Measurements from ENCODE around the gene PAX3. TPM values are rescaled to one million over a fixed set of nuclear protein-coding genes. Genes with fewer than 3 reads are reported as not detected.

PAX3 gene
- total and polyA plus RNA-seq, 9 donors, result not detected

GRCh38 chr2:222217712-222218111 lies 81.1 kb downstream of the PAX3 start:
- TF ChIP-seq CTCF (IDR thresholded peaks at IDR 0.05) (no peak), EP300 (IDR thresholded peaks at IDR 0.05) (no peak), POLR2A (IDR thresholded peaks at IDR 0.05) (no peak)
- Histone ChIP-seq H3K4me3 (no peak overlapping the region), H3K9me3 (no peaks in the 10 kb centered on the region), H3K36me3 (no peaks in the 10 kb centered on the region), H3K27me3 (no peaks in the 10 kb centered on the region), H3K4me1 (ENCODE audit: insufficient read depth) (no peaks in the 10 kb centered on the region), H3K27ac (no peak overlapping the region)
- 62 to 66% (median 65%) methylated on average over 1 of the region's 1 CpG for WGBS, 3 donors
- intact Hi-C loops (cut with DNase I), result no loop called here
- DNase-seq, result no peak

DNA sequence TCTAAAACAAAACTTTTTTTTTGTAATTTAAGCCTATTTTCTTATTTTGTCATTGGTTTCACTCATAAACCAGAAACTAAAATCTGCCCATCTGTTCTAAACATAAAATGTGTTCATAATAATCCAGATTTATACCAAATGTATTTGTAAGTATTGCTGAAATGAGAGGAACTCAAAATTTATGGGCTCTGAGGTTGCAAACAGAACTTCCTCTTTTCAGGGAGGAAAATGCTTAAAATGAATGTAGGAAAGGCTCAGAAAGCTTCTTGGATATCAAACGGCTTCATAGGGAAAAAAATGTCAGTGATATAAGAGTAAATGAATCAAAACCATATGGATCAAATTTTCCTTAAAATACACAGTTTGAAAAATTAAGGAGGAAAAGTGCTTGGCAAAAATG lies 83.9 kb downstream of the PAX3 start:
- H3K27ac ChIP-seq, result no peak overlapping the region
- H3K36me3 ChIP-seq, result no peaks in the 10 kb centered on the region
- no peak for DNase-seq
- intact Hi-C loops (cut with DNase I), result no loop called here
- 8 to 12% (median 9%) methylated on average over 1 of the region's 1 CpG for WGBS, 3 donors
- no peaks in the 10 kb centered on the region for H3K27me3 ChIP-seq
- no peaks in the 10 kb centered on the region for H3K9me3 ChIP-seq
- TF ChIP-seq POLR2A (IDR thresholded peaks at IDR 0.05) (no peak), EP300 (IDR thresholded peaks at IDR 0.05) (no peak), CTCF (IDR thresholded peaks at IDR 0.05) (no peak)
- no peaks in the 10 kb centered on the region for H3K4me1 ChIP-seq (ENCODE audit: insufficient read depth)
- no peak overlapping the region for H3K4me3 ChIP-seq

DNA sequence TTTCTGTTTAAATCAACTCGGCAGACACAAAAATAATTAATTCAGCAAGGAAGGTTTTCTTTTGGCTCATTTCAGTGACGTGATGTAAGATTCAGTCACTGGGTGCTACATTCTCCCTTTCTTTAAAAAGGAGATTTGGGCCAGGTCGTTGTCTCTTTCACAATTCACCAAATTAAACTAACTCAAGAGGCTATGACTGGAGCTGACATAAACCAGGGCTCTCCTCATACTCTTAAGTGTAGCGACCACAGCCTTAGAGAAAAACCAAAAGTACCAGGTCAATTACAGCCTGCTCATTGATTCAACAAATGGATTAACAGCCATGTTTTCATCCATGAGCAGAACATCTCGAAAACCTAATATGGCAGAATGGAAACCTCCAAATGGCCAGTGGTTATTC lies 85.7 kb downstream of the PAX3 start:
- 41 to 66% (median 52%) methylated on average over 5 of the region's 5 CpGs for WGBS, 3 donors
- H3K27ac ChIP-seq, result no peak overlapping the region
- DNase-seq, result no peak
- TF ChIP-seq CTCF (IDR thresholded peaks at IDR 0.05), result no peak
- TF ChIP-seq EP300 (IDR thresholded peaks at IDR 0.05), result no peak
- TF ChIP-seq POLR2A (IDR thresholded peaks at IDR 0.05), result no peak
- no peaks in the 10 kb centered on the region for H3K9me3 ChIP-seq
- no peaks in the 10 kb centered on the region for H3K4me1 ChIP-seq (ENCODE audit: insufficient read depth)
- no peak overlapping the region for H3K4me3 ChIP-seq
- H3K27me3 ChIP-seq, result no peaks in the 10 kb centered on the region
- intact Hi-C loops (cut with DNase I), result no loop called here
- H3K36me3 ChIP-seq, result no peaks in the 10 kb centered on the region

DNA sequence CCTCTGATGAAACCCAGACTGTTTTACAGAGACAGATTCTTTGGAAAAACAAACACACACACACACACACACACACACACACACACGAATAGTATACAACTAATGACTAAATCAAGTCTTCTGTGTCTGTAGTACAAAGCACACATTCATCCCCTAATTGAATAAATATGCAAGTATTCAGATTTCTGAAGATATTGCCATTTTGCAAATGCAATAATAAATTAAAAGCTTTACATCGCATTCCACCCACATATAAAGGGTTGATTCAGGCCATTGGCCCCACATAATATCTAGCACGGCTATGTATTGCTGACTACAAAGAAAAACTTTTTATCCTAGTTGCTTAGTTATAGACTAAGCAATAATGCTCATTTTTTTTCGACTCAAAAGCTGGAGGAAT lies 86.2 kb downstream of the PAX3 start:
- H3K4me3 ChIP-seq, result no peak overlapping the region
- no peaks in the 10 kb centered on the region for H3K27me3 ChIP-seq
- H3K9me3 ChIP-seq, result no peaks in the 10 kb centered on the region
- TF ChIP-seq POLR2A (IDR thresholded peaks at IDR 0.05), result no peak
- no peak for TF ChIP-seq EP300 (IDR thresholded peaks at IDR 0.05)
- no peak for TF ChIP-seq CTCF (IDR thresholded peaks at IDR 0.05)
- no peaks in the 10 kb centered on the region for H3K36me3 ChIP-seq
- DNase-seq, result no peak
- 61 to 71% (median 62%) methylated on average over 4 of the region's 4 CpGs for WGBS, 3 donors
- no peaks in the 10 kb centered on the region for H3K4me1 ChIP-seq (ENCODE audit: insufficient read depth)
- H3K27ac ChIP-seq, result no peak overlapping the region
- intact Hi-C loops (cut with DNase I), result no loop called here
